ENCODE measurements around the gene CKAP4. TPM values are rescaled to one million over a fixed set of nuclear protein-coding genes. Genes with fewer than 3 reads are reported as not detected.

Gene CKAP4
- total and polyA plus RNA-seq, 2 of the 13 experiments (the other 11 are each of a cell fraction or from before 2014, with no cell fraction given), result 39.2 to 70.2 TPM

DNA sequence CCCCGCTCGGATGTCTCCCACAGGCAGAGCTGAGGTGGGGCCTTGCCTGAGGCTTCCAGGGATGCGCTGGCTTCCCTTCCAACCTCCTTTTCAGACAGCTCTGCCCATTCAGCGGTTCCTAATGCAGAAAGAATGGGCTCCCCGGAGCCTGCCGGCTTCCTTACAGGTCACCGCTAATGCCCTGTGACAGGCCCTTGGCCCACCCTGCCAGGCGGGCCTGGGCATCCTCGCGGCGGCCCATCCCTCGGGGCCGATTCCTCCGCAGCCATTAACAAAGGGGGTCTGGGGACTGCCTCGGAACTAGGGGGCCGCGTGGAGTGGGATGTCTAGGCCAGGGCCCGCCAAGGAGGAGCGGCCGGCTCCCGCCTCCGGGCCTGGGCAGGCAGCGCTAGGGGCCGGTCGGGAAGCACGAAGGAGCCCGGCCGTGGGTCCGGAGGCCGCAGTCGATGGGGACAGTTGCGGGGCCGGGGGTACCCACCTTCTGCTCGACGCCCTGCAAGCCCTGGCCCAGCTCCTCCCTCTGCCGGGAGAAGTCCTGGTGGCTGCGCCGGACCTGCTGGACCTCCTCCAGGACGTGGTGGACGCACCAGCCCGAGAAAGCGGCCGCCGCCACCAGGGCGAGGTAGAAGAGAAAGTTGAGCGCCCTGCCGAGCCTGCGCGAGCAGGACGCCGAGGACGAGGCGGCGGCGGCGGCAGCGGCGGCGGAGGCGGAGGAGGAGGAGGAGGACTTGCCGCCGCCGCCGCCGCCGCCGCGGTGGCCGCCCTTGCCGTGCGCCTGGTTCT is 738 bp downstream of the CKAP4 start (continued):
- no peak for TF ChIP-seq ZKSCAN8 (CRISPR knock-in tag; IDR thresholded peaks at IDR 0.05; ENCODE audit: borderline replicate concordance)
- TF ChIP-seq, protein P1, sequence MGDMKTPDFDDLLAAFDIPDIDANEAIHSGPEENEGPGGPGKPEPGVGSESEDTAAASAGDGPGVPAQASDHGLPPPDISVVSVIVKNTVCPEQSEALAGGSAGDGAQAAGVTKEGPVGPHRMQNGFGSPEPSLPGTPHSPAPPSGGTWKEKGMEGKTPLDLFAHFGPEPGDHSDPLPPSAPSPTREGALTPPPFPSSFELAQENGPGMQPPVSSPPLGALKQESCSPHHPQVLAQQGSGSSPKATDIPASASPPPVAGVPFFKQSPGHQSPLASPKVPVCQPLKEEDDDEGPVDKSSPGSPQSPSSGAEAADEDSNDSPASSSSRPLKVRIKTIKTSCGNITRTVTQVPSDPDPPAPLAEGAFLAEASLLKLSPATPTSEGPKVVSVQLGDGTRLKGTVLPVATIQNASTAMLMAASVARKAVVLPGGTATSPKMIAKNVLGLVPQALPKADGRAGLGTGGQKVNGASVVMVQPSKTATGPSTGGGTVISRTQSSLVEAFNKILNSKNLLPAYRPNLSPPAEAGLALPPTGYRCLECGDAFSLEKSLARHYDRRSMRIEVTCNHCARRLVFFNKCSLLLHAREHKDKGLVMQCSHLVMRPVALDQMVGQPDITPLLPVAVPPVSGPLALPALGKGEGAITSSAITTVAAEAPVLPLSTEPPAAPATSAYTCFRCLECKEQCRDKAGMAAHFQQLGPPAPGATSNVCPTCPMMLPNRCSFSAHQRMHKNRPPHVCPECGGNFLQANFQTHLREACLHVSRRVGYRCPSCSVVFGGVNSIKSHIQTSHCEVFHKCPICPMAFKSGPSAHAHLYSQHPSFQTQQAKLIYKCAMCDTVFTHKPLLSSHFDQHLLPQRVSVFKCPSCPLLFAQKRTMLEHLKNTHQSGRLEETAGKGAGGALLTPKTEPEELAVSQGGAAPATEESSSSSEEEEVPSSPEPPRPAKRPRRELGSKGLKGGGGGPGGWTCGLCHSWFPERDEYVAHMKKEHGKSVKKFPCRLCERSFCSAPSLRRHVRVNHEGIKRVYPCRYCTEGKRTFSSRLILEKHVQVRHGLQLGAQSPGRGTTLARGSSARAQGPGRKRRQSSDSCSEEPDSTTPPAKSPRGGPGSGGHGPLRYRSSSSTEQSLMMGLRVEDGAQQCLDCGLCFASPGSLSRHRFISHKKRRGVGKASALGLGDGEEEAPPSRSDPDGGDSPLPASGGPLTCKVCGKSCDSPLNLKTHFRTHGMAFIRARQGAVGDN (CRISPR knock-in tag; IDR thresholded peaks at IDR 0.05), result peak; percentile 72
- no peak for TF ChIP-seq ZEB1 (IDR thresholded peaks at IDR 0.05; ENCODE audit: insufficient replicate concordance, low read depth)
- peak; percentile 40; the same call in 1 of the 2 replicates for TF ChIP-seq ZNF446 (CRISPR knock-in tag; IDR thresholded peaks at IDR 0.05)
- TF ChIP-seq ZNF891 (CRISPR knock-in tag; IDR thresholded peaks at IDR 0.05), result 0 out of 2 replicates have a peak, but pooled peaks have one; percentile 62
- TF ChIP-seq KMT2A (CRISPR knock-in tag; IDR thresholded peaks at IDR 0.05), result peak; percentile 60
- peak; percentile 11 for TF ChIP-seq TEAD3 (CRISPR knock-in tag; optimal IDR thresholded peaks at IDR 0.05; ENCODE audit: borderline replicate concordance)
- TF ChIP-seq, protein P2, sequence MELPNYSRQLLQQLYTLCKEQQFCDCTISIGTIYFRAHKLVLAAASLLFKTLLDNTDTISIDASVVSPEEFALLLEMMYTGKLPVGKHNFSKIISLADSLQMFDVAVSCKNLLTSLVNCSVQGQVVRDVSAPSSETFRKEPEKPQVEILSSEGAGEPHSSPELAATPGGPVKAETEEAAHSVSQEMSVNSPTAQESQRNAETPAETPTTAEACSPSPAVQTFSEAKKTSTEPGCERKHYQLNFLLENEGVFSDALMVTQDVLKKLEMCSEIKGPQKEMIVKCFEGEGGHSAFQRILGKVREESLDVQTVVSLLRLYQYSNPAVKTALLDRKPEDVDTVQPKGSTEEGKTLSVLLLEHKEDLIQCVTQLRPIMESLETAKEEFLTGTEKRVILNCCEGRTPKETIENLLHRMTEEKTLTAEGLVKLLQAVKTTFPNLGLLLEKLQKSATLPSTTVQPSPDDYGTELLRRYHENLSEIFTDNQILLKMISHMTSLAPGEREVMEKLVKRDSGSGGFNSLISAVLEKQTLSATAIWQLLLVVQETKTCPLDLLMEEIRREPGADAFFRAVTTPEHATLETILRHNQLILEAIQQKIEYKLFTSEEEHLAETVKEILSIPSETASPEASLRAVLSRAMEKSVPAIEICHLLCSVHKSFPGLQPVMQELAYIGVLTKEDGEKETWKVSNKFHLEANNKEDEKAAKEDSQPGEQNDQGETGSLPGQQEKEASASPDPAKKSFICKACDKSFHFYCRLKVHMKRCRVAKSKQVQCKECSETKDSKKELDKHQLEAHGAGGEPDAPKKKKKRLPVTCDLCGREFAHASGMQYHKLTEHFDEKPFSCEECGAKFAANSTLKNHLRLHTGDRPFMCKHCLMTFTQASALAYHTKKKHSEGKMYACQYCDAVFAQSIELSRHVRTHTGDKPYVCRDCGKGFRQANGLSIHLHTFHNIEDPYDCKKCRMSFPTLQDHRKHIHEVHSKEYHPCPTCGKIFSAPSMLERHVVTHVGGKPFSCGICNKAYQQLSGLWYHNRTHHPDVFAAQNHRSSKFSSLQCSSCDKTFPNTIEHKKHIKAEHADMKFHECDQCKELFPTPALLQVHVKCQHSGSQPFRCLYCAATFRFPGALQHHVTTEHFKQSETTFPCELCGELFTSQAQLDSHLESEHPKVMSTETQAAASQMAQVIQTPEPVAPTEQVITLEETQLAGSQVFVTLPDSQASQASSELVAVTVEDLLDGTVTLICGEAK (IDR thresholded peaks at IDR 0.05), result no peak
- TF ChIP-seq, protein P2 (CRISPR knock-in tag; IDR thresholded peaks at IDR 0.05), result peak; percentile 20; the same call in 1 of the 2 replicates
- no peak for TF ChIP-seq MTF1 (CRISPR knock-in tag; IDR thresholded peaks at IDR 0.05)
- TF ChIP-seq ZNF30 (CRISPR knock-in tag; IDR thresholded peaks at IDR 0.05), result 0 out of 2 replicates have a peak, but pooled peaks have one; percentile 31
- no peak for TF ChIP-seq ZSCAN21 (CRISPR knock-in tag; IDR thresholded peaks at IDR 0.05; ENCODE audit: borderline replicate concordance)
- 0 out of 2 replicates have a peak, but pooled peaks have one; percentile 46 for TF ChIP-seq HIVEP1 (CRISPR knock-in tag; IDR thresholded peaks at IDR 0.05)
- TF ChIP-seq PPARG (CRISPR knock-in tag; conservative IDR thresholded peaks at IDR 0.05), result no peak
- TF ChIP-seq ZBTB20 (CRISPR knock-in tag; IDR thresholded peaks at IDR 0.05; ENCODE audit: borderline replicate concordance, low read depth), result 0 out of 2 replicates have a peak, but pooled peaks have one; percentile 34
- peak; percentile 35; the same call in 1 of the 2 replicates for TF ChIP-seq RXRA (CRISPR knock-in tag; IDR thresholded peaks at IDR 0.05)
- no peak for TF ChIP-seq KLF16 (CRISPR knock-in tag; IDR thresholded peaks at IDR 0.05)

Data from HepG2 (cell line).